IMR-90 (cell line): Measurements from ENCODE around the gene MUTYH. TPM values are rescaled to one million over a fixed set of nuclear protein-coding genes. Genes with fewer than 3 reads are reported as not detected.

Source experiments
- ATAC-seq: fragments of 200-7000 bp; cut with Tn5 transposase; 2 replicates; pipeline ENCODE4 v1.9.1; 2020; ENCODE audit warnings: low read depth, mild to moderate bottlenecking, moderate library complexity
- BruUV-seq: library from RNA; stranded (reverse); fragments of 400-500 nt; replicated peaks from 2 replicates; lab custom pipeline; 2021; lab: Mats Ljungman, UMichigan
- CTCF ChIA-PET: fragments of 300-600 bp; formaldehyde crosslinking; extraction: SDS; loops from one replicate; lab custom pipeline; 2021; ENCODE audit warnings: antibody characterized with exemption; lab: Yijun Ruan, JAX
- POLR2A ChIA-PET: fragments of 300-600 bp; sonication (Branson Sonifier 250); formaldehyde crosslinking; loops from one replicate; lab custom pipeline; 2022; ENCODE audit warnings: antibody characterized with exemption; ENCODE audit not compliant: unreplicated experiment; lab: Charles Lee
- DNase-seq: peaks from one replicate; pipeline ENCODE4 v3.0.0; 2013
- H2AFZ ChIP-seq: replicated peaks from 2 replicates; pipeline ENCODE3; 2013; ENCODE audit warnings: low read length, mild to moderate bottlenecking; ENCODE audit not compliant: poor library complexity
- H2AK5ac ChIP-seq: 2 replicates; pipeline ENCODE4 v1.6.1; 2013; ENCODE audit warnings: low read depth, low read length, inconsistent platforms
- H2AK9ac ChIP-seq: replicated peaks from 2 replicates; pipeline ENCODE3; 2013; ENCODE audit warnings: mild to moderate bottlenecking, low read depth, low read length, moderate library complexity; ENCODE audit not compliant: poor library complexity
- H2BK120ac ChIP-seq: 2 replicates; pipeline ENCODE4 v1.6.1; 2013; ENCODE audit warnings: low read depth, low read length, inconsistent platforms
- H2BK15ac ChIP-seq: 3 replicates; pipeline ENCODE4 v1.6.1; 2013; ENCODE audit warnings: low read depth, low read length, inconsistent platforms
- H2BK20ac ChIP-seq: 2 replicates; pipeline ENCODE4 v1.6.1; 2013; ENCODE audit warnings: low read depth, mild to moderate bottlenecking, inconsistent platforms, low read length, moderate library complexity
- H2BK5ac ChIP-seq: 2 replicates; pipeline ENCODE4 v1.6.1; 2013; ENCODE audit warnings: mild to moderate bottlenecking, low read depth, low read length, inconsistent platforms; ENCODE audit not compliant: poor library complexity, severe bottlenecking
- H3K14ac ChIP-seq: replicated peaks from 2 replicates; pipeline ENCODE4 v1.6.1; 2013; ENCODE audit warnings: low read depth, low read length, inconsistent platforms
- H3K18ac ChIP-seq: 2 replicates; pipeline ENCODE4 v1.6.1; 2013; ENCODE audit warnings: low read depth, low read length, control low read depth
- H3K23ac ChIP-seq: 2 replicates; pipeline ENCODE4 v1.6.1; 2013; ENCODE audit warnings: low read depth, low read length, inconsistent platforms
- H3K27ac ChIP-seq: 2 replicates; pipeline ENCODE4 v1.5.1; 2013; ENCODE audit warnings: mild to moderate bottlenecking, control low read depth, low read length; ENCODE audit not compliant: insufficient read depth
- H3K27me3 ChIP-seq: 2 replicates; pipeline ENCODE4 v1.6.1; 2013; ENCODE audit warnings: low read length; ENCODE audit not compliant: control insufficient read depth, insufficient read depth
- H3K36me3 ChIP-seq: 2 replicates; pipeline ENCODE4 v1.6.1; 2013; ENCODE audit warnings: low read length, mixed read lengths; ENCODE audit not compliant: control insufficient read depth, insufficient read depth
- H3K4ac ChIP-seq: 2 replicates; pipeline ENCODE4 v1.6.1; 2013; ENCODE audit warnings: low read depth, low read length, inconsistent platforms
- H3K4me1 ChIP-seq: 2 replicates; pipeline ENCODE4 v1.6.1; 2013; ENCODE audit warnings: low read length, mixed read lengths; ENCODE audit not compliant: control insufficient read depth, insufficient read depth
- H3K4me2 ChIP-seq: 2 replicates; pipeline ENCODE4 v1.6.1; 2013; ENCODE audit warnings: low read depth, mild to moderate bottlenecking, control low read depth, low read length, moderate library complexity
- H3K4me3 ChIP-seq: 2 replicates; pipeline ENCODE4 v1.5.1; 2013; ENCODE audit warnings: low read depth, mild to moderate bottlenecking, control low read depth, low read length, moderate library complexity; ENCODE audit not compliant: insufficient read depth
- H3K56ac ChIP-seq: 2 replicates; pipeline ENCODE4 v1.6.1; 2013; ENCODE audit warnings: low read length, inconsistent platforms; ENCODE audit not compliant: insufficient read depth; ENCODE audit errors: extremely low read depth
- H3K79me1 ChIP-seq, 2 experiments: 2 replicates each; pipeline ENCODE4 v1.6.1; 2013; ENCODE audit warnings: low read length in 2 of 2, inconsistent platforms in 1 of 2, low read depth in 1 of 2
- H3K9ac ChIP-seq: 2 replicates; pipeline ENCODE4 v1.6.1; 2013; ENCODE audit warnings: low read depth, low read length, control low read depth
- H3K9me1 ChIP-seq: 2 replicates; pipeline ENCODE4 v1.6.1; 2013; ENCODE audit warnings: low read length, inconsistent platforms; ENCODE audit not compliant: insufficient read depth
- H3K9me3 ChIP-seq: 2 replicates; pipeline ENCODE4 v1.6.1; 2013; ENCODE audit warnings: low read length; ENCODE audit not compliant: control insufficient read depth, insufficient read depth
- H4K20me1 ChIP-seq: 2 replicates; pipeline ENCODE4 v1.6.1; 2013; ENCODE audit warnings: low read length, inconsistent platforms; ENCODE audit not compliant: insufficient read depth
- H4K5ac ChIP-seq: 2 replicates; pipeline ENCODE4 v1.6.1; 2013; ENCODE audit warnings: mild to moderate bottlenecking, low read depth, low read length, control low read depth
- H4K8ac ChIP-seq, 2 experiments: 2 replicates each; pipeline ENCODE4 v1.6.1; 2013; ENCODE audit warnings: low read depth in 2 of 2, low read length in 2 of 2, control low read depth in 1 of 2, inconsistent platforms in 1 of 2
- H4K91ac ChIP-seq: 2 replicates; pipeline ENCODE4 v1.6.1; 2013; ENCODE audit warnings: low read depth, low read length, inconsistent platforms; ENCODE audit not compliant: insufficient read depth
- CHD1 ChIP-seq: IDR thresholded peaks from 2 replicates; pipeline ENCODE4 v1.6.1; 2012; ENCODE audit warnings: low read depth, low read length, improper control_type of control experiment
- MXI1 ChIP-seq: IDR thresholded peaks from 2 replicates; pipeline ENCODE4 v1.6.1; 2012; ENCODE audit warnings: low read depth, mild to moderate bottlenecking, low read length, moderate library complexity, borderline replicate concordance
- NFE2L2 ChIP-seq: fragments of 150-350 bp; IDR thresholded peaks from 2 replicates; pipeline ENCODE4 v1.6.1; 2016; ENCODE audit warnings: low read depth, mild to moderate bottlenecking, low read length
- RAD21 ChIP-seq: IDR thresholded peaks from 2 replicates; pipeline ENCODE4 v1.6.1; 2012; ENCODE audit warnings: low read length, improper control_type of control experiment
- WGBS, 2 experiments: methylation state at CpG; one replicate each; pipeline versions ENCODE4 v1.1.5 to v1.1.7; 2013; ENCODE audit warnings: missing lambda C conversion rate in 2 of 2; ENCODE audit not compliant: insufficient read length in 1 of 2; ENCODE audit errors: extremely low coverage in 2 of 2; 5-methylcytosine and 5-hydroxymethylcytosine counted together
- dilution Hi-C: fragments of 300-500 bp; cut with HindIII; formaldehyde crosslinking; loops from one replicate; pipeline ENCODE4 v1.14.3; 2018; ENCODE audit warnings: low sequenced_read_pairs; ENCODE audit not compliant: unreplicated experiment
- in situ Hi-C: fragments of 300-500 bp; cut with MboI; formaldehyde crosslinking; loops from 3 replicates; pipeline ENCODE4 v1.14.3; 2019; ENCODE audit warnings: low sequenced_read_pairs, inconsistent platforms, mixed read lengths
- intact Hi-C: fragments of 100-400 bp; cut with micrococcal nuclease; formaldehyde crosslinking; loops from 2 replicates; pipeline ENCODE4 v1.10.0; 2022
- polyA plus RNA-seq, 3 experiments: library from polyadenylated mRNA; depleted of rRNA; stranded (reverse); fragments of >200 nt; gene quantifications; 2 replicates each; pipeline ENCODE4 v1.2.3, GENCODE V29; 2012; ENCODE audit warnings: low replicate concordance in 1 of 3
- total RNA-seq: library from RNA; depleted of rRNA; stranded (reverse); fragments of >200 nt; gene quantifications from 2 replicates; pipeline ENCODE4 v1.2.3, GENCODE V29; 2012; rRNA removed
- TF ChIP-seq, protein P1 (sequence below): fragments of 150-350 bp; IDR thresholded peaks from 2 replicates; pipeline ENCODE4 v1.6.1; 2016; ENCODE audit warnings: low read depth, mild to moderate bottlenecking, low read length, moderate library complexity, borderline replicate concordance
- TF ChIP-seq, protein P2 (sequence below): fragments of 150-350 bp; IDR thresholded peaks from 2 replicates; pipeline ENCODE4 v1.6.1; 2017; ENCODE audit warnings: mild to moderate bottlenecking, antibody characterized with exemption, low read length, low read depth

MUTYH gene
- total and polyA plus RNA-seq, 2 of the 4 experiments (the other 2 are of a cell fraction), result 9.1 to 14.6 TPM

DNA sequence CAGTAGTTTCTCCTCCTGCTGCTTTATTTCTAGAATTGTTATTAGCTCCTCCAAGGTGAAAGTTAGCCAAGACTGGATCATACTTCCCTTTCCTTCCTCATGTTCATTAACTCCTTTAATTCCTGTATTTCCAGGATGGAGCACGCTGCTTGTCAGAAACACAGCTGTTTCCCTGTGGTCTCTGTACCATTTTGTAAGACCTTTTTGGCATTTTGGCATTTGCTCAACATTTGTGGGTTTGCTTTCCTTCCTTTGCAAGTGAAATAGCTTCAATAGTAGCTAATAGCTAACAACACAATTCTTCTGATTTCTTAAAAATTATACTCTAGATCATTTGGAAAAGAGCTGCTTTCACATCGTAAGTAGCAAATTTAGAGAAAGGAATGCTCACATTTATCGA, 57.9 kb downstream of the MUTYH start:
- Histone ChIP-seq H3K9me1 (no peaks in the 10 kb centered on the region; the same call in 1 of the 2 replicates), H3K56ac (no peak overlapping the region), H3K14ac (no peak overlapping the region), H4K20me1 (no peaks in the 10 kb centered on the region), H3K4me2 (no peak overlapping the region), H2BK15ac (no peak overlapping the region), H3K36me3 (no peaks in the 10 kb centered on the region), H2AFZ (no peak overlapping the region), H2BK20ac (no peak overlapping the region), H3K4ac (no peak overlapping the region), H3K23ac (no peak overlapping the region), H2BK5ac (no peak overlapping the region), H2AK9ac (no peak overlapping the region), H4K5ac (no peak overlapping the region), H3K79me1 (no peaks in the 10 kb centered on the region), H4K91ac (no peak overlapping the region), H3K18ac (no peak overlapping the region), H3K27ac (no peak overlapping the region), H2BK120ac (no peak overlapping the region), H3K4me1 (no peaks in the 10 kb centered on the region), H4K8ac (no peak overlapping the region), H3K27me3 (no peaks in the 10 kb centered on the region), H3K9ac (no peak overlapping the region), H2AK5ac (no peak overlapping the region), H3K9me3 (no peaks in the 10 kb centered on the region), H3K4me3 (no peak overlapping the region)
- TF ChIP-seq, protein P1, sequence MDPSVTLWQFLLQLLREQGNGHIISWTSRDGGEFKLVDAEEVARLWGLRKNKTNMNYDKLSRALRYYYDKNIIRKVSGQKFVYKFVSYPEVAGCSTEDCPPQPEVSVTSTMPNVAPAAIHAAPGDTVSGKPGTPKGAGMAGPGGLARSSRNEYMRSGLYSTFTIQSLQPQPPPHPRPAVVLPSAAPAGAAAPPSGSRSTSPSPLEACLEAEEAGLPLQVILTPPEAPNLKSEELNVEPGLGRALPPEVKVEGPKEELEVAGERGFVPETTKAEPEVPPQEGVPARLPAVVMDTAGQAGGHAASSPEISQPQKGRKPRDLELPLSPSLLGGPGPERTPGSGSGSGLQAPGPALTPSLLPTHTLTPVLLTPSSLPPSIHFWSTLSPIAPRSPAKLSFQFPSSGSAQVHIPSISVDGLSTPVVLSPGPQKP, result no peak
- TF ChIP-seq RAD21 (no peak), CHD1 (no peak), NFE2L2 (no peak), MXI1 (no peak)
- TF ChIP-seq, protein P2, sequence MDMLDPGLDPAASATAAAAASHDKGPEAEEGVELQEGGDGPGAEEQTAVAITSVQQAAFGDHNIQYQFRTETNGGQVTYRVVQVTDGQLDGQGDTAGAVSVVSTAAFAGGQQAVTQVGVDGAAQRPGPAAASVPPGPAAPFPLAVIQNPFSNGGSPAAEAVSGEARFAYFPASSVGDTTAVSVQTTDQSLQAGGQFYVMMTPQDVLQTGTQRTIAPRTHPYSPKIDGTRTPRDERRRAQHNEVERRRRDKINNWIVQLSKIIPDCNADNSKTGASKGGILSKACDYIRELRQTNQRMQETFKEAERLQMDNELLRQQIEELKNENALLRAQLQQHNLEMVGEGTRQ, result no peak
- no CpG with 5 or more reads among the region's 3 CpGs for WGBS, 2 experiments
- CTCF ChIA-PET, result interaction anchor here (1.2 kb wide), 1 partner anchor 18 kb away, joined by 3 read pairs; no protein-coding TSS in a partner anchor
- dilution Hi-C loops, result no loop called here
- in situ Hi-C loops, result no loop called here
- POLR2A ChIA-PET, result no interaction called here
- BruUV-seq, result no TSS peak
- ATAC-seq (no peak), DNase-seq (peak; percentile 7)
- intact Hi-C loops, result no loop called here

Other genes with a start within 250 kb of the MUTYH start
- gene ZSWIM5, start 133.8 kb downstream of the MUTYH start, total RNA-seq, result under 0.01 TPM in 2 replicates
- gene ZSWIM5, start 133.8 kb downstream of the MUTYH start, polyA plus RNA-seq (2012; rRNA removed), result 0.03 TPM in 2 replicates
- gene HPDL, start 13.5 kb downstream of the MUTYH start, total RNA-seq, result 0.54 and 0.56 TPM in 2 replicates
- 1.1 and 1.5 TPM in 2 replicates for gene HPDL, start 13.5 kb downstream of the MUTYH start, polyA plus RNA-seq (2012; rRNA removed)
- 18.6 and 18.9 TPM in 2 replicates for gene TOE1, start 270 bp downstream of the MUTYH start, total RNA-seq
- 15.5 and 16.8 TPM in 2 replicates for gene TOE1, start 270 bp downstream of the MUTYH start, polyA plus RNA-seq (2012; rRNA removed)
- gene TESK2, start 150.7 kb upstream of the MUTYH start, total RNA-seq, result 0.83 and 0.90 TPM in 2 replicates
- gene TESK2, start 150.7 kb upstream of the MUTYH start, polyA plus RNA-seq (2012; rRNA removed), result 1.1 and 1.3 TPM in 2 replicates
- 0.28 and 0.54 TPM in 2 replicates for gene CCDC163, start 159.6 kb upstream of the MUTYH start, total RNA-seq
- gene CCDC163, start 159.6 kb upstream of the MUTYH start, polyA plus RNA-seq (2012; rRNA removed), result 0.89 and 1.0 TPM in 2 replicates
- gene MMACHC, start 159.9 kb upstream of the MUTYH start, total RNA-seq, result 5.2 and 6.4 TPM in 2 replicates
- gene MMACHC, start 159.9 kb upstream of the MUTYH start, polyA plus RNA-seq (2012; rRNA removed), result 2.8 and 4.1 TPM in 2 replicates
- 875 and 883 TPM in 2 replicates for gene PRDX1, start 181.4 kb upstream of the MUTYH start, total RNA-seq
- gene PRDX1, start 181.4 kb upstream of the MUTYH start, polyA plus RNA-seq (2012; rRNA removed), result 530 and 612 TPM in 2 replicates
- gene AKR1A1, start 210.4 kb upstream of the MUTYH start, total RNA-seq, result 122 and 151 TPM in 2 replicates
- gene AKR1A1, start 210.4 kb upstream of the MUTYH start, polyA plus RNA-seq (2012; rRNA removed), result 141 and 144 TPM in 2 replicates
- gene NASP, start 243.6 kb upstream of the MUTYH start, total RNA-seq, result 56.6 and 85.0 TPM in 2 replicates
- gene NASP, start 243.6 kb upstream of the MUTYH start, polyA plus RNA-seq (2012; rRNA removed), result 98.2 and 124 TPM in 2 replicates